GM19372 (cell line): ENCODE measurements around the gene PPP4R2.

Experiments
- ATAC-seq: cut with Tn5 transposase; IDR thresholded peaks from one replicate; pipeline ENCODE4 v1.9.1; 2021; ENCODE audit warnings: mild to moderate bottlenecking, low read depth, moderate library complexity; ENCODE audit not compliant: unreplicated experiment

Gene PPP4R2

GRCh38 chr3:73018790-73019441, 22.3 kb downstream of the PPP4R2 start:
- no peak for ATAC-seq

- ATAC-seq, result no peak
Measured at GRCh38 chr3:73021301-73021835, 24.8 kb downstream of the PPP4R2 start.

- no peak for ATAC-seq
Measured at GRCh38 chr3:73024836-73025235, 28.2 kb downstream of the PPP4R2 start.

GRCh38 chr3:73026111-73026759, 29.6 kb downstream of the PPP4R2 start:
- no peak for ATAC-seq

- ATAC-seq, result no peak
Measured at GRCh38 chr3:73026760-73027113, 30.1 kb downstream of the PPP4R2 start.

GRCh38 chr3:73028803-73029202, 32.2 kb downstream of the PPP4R2 start:
- no peak for ATAC-seq

- ATAC-seq, result no peak
Measured at GRCh38 chr3:73029321-73029796, 32.7 kb downstream of the PPP4R2 start.

- ATAC-seq, result no peak
Measured at GRCh38 chr3:73030073-73030597, 33.5 kb downstream of the PPP4R2 start.

GRCh38 chr3:73031573-73032103, 35.0 kb downstream of the PPP4R2 start:
- no peak for ATAC-seq

GRCh38 chr3:73036694-73037591, 40.3 kb downstream of the PPP4R2 start:
- ATAC-seq, result no peak

- ATAC-seq, result no peak
Measured at GRCh38 chr3:73041537-73041936, 44.9 kb downstream of the PPP4R2 start.

- ATAC-seq, result no peak
Measured at GRCh38 chr3:73043414-73043813, 46.8 kb downstream of the PPP4R2 start.

- ATAC-seq, result no peak
Measured at GRCh38 chr3:73045391-73045790, 48.8 kb downstream of the PPP4R2 start.

- ATAC-seq, result no peak
Measured at GRCh38 chr3:73046195-73046594, 49.6 kb downstream of the PPP4R2 start.

- ATAC-seq, result no peak
Measured at GRCh38 chr3:73049319-73049718, 52.7 kb downstream of the PPP4R2 start.

- no peak for ATAC-seq
Measured at GRCh38 chr3:73052857-73053256, 56.2 kb downstream of the PPP4R2 start.

- no peak for ATAC-seq
Measured at GRCh38 chr3:73055583-73055982, 59.0 kb downstream of the PPP4R2 start.

GRCh38 chr3:73056014-73056844, 59.6 kb downstream of the PPP4R2 start:
- no peak for ATAC-seq

- no peak for ATAC-seq
Measured at GRCh38 chr3:73056845-73057150, 60.2 kb downstream of the PPP4R2 start.

GRCh38 chr3:73060302-73060723, 63.7 kb downstream of the PPP4R2 start:
- ATAC-seq, result no peak
